GM06990 (cell line): ENCODE results near the gene KRT20.

Experiments used
- DNase-seq: peaks from one replicate; pipeline ENCODE4 v3.0.0-alpha.2; 2011; ENCODE audit not compliant: insufficient read length; ENCODE audit errors: extremely low read depth
- H3K27me3 ChIP-seq: replicated peaks from 2 replicates; pipeline ENCODE4 v1.6.0; 2011; ENCODE audit warnings: low read length; ENCODE audit not compliant: control insufficient read depth, insufficient read depth
- H3K36me3 ChIP-seq: 2 replicates; pipeline ENCODE4 v1.5.1; 2011; ENCODE audit warnings: low read length; ENCODE audit not compliant: control insufficient read depth, insufficient read depth
- H3K4me3 ChIP-seq: replicated peaks from 2 replicates; pipeline ENCODE4 v1.5.1; 2011; ENCODE audit warnings: low read depth, mild to moderate bottlenecking, control low read depth, low read length
- TF ChIP-seq, protein P1 (sequence below): IDR thresholded peaks from 2 replicates; pipeline ENCODE4 v1.5.1; 2011; ENCODE audit warnings: low read length, control low read depth, mild to moderate bottlenecking, inconsistent platforms; ENCODE audit not compliant: insufficient read depth, poor library complexity, severe bottlenecking

KRT20 gene

DNA sequence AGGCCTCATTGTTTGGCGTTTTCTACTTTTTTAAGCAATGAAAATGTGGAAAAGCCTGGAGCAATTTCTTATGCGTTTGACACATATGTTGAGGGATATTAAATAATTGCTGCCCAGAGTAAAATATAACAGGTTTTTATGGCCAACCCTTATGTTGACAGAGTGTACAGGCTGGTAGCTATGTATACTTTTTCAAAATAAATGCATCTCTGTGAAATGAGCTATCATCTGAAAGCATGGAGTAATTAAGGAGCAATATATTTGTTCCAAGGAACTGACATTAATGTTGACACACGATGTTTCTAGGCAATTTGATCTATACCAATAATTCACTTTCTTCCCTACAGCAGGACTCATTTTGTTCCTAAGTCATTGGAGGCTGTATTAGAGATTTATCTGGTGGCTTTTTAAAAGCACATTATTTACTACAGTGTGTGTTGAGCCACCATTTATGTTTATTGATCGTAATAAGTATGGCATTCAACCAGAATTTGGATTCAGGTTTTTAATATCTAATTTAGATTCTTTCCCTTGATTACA, 11.9 kb upstream of the KRT20 start:
- DNase-seq, result no peak
- no peaks in the 10 kb centered on the region for H3K27me3 ChIP-seq
- H3K36me3 ChIP-seq, result no peaks in the 10 kb centered on the region
- H3K4me3 ChIP-seq, result no peak overlapping the region
- TF ChIP-seq, protein P1, sequence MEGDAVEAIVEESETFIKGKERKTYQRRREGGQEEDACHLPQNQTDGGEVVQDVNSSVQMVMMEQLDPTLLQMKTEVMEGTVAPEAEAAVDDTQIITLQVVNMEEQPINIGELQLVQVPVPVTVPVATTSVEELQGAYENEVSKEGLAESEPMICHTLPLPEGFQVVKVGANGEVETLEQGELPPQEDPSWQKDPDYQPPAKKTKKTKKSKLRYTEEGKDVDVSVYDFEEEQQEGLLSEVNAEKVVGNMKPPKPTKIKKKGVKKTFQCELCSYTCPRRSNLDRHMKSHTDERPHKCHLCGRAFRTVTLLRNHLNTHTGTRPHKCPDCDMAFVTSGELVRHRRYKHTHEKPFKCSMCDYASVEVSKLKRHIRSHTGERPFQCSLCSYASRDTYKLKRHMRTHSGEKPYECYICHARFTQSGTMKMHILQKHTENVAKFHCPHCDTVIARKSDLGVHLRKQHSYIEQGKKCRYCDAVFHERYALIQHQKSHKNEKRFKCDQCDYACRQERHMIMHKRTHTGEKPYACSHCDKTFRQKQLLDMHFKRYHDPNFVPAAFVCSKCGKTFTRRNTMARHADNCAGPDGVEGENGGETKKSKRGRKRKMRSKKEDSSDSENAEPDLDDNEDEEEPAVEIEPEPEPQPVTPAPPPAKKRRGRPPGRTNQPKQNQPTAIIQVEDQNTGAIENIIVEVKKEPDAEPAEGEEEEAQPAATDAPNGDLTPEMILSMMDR, result no peak

DNA sequence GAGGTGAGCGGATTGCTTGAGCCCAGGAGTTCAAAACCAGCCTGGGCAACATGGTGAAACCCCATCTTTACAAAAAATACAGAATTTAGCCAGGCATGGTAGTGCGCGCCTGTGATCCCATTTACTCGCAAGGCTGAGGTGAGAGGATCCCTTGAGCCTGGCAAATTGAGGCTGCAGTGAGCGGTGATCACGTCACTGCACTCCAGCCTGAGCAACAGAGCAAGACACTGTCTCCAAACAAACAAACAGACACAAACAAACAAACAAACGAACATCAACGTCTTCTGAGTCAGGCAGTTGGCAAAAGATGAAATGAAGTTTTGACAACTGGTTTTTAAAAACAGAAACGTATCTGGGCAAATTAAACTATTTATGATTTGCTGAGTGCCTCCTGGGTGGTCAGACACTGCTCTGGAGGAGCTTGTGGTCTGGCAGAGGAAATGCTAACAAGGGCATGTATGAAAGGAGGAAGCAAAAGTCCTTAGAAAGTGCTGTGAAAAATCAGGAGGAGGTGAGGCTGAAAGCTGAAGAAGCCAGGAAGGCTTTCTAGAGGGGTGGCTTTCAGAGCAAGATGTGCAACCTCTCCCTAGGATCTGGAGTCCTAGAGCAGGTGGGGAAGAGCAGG, 10.2 kb upstream of the KRT20 start:
- DNase-seq, result no peak
- no peaks in the 10 kb centered on the region for H3K27me3 ChIP-seq
- H3K4me3 ChIP-seq, result no peak overlapping the region
- H3K36me3 ChIP-seq, result no peaks in the 10 kb centered on the region
- TF ChIP-seq, protein P1, result no peak

DNA sequence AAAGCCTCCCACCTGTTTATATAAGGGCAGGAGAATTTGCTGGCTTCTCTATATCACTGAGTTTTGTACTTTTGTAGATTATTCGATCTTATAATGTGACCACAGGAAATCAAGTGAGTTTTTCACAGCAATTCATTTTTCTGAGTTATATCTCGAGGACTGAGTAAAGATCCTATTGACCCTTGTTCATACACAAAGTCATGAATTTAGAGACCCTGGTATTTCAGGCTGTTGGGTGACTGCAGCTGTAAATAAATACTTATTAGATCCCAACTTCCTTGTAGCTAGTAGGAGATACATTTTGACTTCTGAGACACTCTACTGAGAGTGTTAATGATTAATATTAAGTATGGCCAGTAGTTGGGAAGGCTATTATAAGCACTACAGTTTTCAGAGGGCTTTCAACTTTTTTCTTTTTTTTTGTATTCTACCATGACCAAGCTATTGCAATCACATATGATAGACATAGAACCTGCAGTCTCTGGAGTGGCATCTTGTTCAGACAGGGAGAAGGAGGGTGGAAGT, 3.2 kb upstream of the KRT20 start:
- no peak for DNase-seq
- TF ChIP-seq, protein P1, result no peak
- Histone ChIP-seq H3K27me3 (no peaks in the 10 kb centered on the region), H3K36me3 (no peaks in the 10 kb centered on the region), H3K4me3 (no peak overlapping the region)

DNA sequence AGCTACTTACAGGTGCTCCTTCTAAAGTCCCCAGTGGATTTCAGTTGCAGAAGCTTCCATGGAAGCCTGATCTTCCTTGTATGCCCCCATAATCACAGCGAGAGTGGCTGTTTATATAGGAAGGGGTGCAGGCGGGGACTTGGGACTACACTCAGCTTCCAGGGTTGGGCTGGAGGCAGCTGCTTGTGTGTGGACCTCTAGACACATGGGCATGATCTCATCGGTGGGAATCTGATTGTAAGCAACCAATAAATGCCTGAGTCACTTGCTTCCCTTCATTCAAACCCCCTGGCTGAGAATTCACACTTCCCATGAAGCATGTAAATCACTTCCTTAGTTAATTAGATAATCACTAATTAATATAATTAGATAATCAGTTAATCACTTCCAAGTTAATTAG, 1.0 kb upstream of the KRT20 start:
- no peaks in the 10 kb centered on the region for H3K36me3 ChIP-seq
- H3K27me3 ChIP-seq, result no peaks in the 10 kb centered on the region
- DNase-seq, result no peak
- TF ChIP-seq, protein P1, result no peak
- H3K4me3 ChIP-seq, result no peak overlapping the region

DNA sequence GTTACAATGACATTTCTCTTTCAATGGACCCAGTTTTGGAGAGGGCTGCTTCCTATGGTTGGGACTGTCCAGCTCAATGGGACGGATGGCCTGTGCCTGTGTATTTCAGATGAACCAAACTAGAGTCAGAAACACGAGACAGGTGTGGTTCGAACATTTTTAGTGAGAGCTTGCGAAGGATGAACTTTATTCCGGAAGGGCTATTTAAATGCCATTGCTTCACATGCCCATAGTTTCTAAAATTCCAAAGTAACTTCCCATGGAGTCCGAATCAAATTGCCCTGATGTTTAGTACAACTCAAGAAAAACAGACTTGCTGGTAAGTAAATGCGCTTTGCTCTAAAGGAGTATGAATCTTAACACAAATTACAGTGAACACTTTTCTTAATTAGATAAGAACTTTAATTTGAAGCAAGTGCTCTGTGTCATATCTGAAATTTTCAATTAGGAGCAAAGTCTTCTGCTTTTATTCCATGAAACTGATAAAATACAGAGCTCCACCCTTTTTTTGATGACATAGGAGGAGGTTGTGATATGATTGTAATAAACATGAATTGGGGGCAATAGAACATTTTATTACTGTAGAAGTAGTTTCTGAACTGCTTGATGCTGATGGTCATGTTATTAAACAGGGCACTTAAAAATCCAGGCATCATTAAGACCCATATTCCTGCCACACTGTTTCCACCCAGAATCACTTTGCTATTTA, 1.3 kb downstream of the KRT20 start:
- H3K36me3 ChIP-seq, result no peaks in the 10 kb centered on the region
- DNase-seq, result no peak
- H3K4me3 ChIP-seq, result no peak overlapping the region
- peaks cover 1% of the 10 kb centered on the region; the same call in 1 of the 2 replicates for H3K27me3 ChIP-seq
- TF ChIP-seq, protein P1, result no peak
